Breast epithelium (tissue), 3 donors: ENCODE results near the gene CELF1.

ENCODE experiments used
- POLR2A ChIP-seq: fragments of 450-650 bp; IDR thresholded peaks from one replicate; pipeline ENCODE4 v1.6.1; 2016; ENCODE audit warnings: antibody characterized with exemption, mild to moderate bottlenecking, moderate library complexity
- POLR2AphosphoS5 ChIP-seq, 3 donors: sonication (generic); formaldehyde crosslinking; IDR thresholded peaks; one replicate each; pipeline ENCODE4 v1.6.1; 2017; ENCODE audit warnings: antibody characterized with exemption in 3 of 3
- TF ChIP-seq, protein P1 (sequence below), 3 donors: fragments of 450-650 bp; IDR thresholded peaks; one replicate each; pipeline ENCODE4 v1.5.1; 2016 to 2017; ENCODE audit warnings: antibody characterized with exemption in 3 of 3, mild to moderate bottlenecking in 3 of 3, moderate library complexity in 3 of 3

DNA sequence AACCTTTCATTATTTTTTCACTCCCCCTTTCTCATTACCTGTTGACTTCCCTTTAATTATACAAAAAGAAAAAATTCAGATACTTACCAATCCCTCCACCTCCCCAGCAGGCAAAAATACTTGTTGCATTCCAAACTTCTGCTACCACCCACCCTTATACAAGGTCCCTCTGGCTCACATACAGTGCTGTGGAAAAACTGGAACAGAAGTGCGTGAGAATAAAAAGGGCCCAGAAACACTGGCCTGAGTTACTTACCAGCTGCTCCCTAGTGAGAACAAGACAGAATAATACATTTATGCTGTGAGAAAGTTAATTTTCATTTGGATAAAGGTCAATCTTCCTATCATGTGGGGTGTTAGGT, 57.1 kb downstream of the CELF1 start:
- TF ChIP-seq POLR2A: no peak
- TF ChIP-seq, protein P1, sequence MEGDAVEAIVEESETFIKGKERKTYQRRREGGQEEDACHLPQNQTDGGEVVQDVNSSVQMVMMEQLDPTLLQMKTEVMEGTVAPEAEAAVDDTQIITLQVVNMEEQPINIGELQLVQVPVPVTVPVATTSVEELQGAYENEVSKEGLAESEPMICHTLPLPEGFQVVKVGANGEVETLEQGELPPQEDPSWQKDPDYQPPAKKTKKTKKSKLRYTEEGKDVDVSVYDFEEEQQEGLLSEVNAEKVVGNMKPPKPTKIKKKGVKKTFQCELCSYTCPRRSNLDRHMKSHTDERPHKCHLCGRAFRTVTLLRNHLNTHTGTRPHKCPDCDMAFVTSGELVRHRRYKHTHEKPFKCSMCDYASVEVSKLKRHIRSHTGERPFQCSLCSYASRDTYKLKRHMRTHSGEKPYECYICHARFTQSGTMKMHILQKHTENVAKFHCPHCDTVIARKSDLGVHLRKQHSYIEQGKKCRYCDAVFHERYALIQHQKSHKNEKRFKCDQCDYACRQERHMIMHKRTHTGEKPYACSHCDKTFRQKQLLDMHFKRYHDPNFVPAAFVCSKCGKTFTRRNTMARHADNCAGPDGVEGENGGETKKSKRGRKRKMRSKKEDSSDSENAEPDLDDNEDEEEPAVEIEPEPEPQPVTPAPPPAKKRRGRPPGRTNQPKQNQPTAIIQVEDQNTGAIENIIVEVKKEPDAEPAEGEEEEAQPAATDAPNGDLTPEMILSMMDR (IDR thresholded peaks at IDR 0.05): no peak
- no peak for TF ChIP-seq POLR2AphosphoS5 (IDR thresholded peaks at IDR 0.05)
